NT2/D1 (cell line): ENCODE results near the gene HSPA1A.
A peak's percentile ranks its signal among the peaks of the same experiment; 100 is the strongest.

Source experiments
- DNase-seq: peaks from one replicate; pipeline ENCODE4 v3.0.0-alpha.2; 2011; ENCODE audit warnings: low read depth, low spot score
- H3K27me3 ChIP-seq: 2 replicates; pipeline ENCODE4 v1.6.0; 2011; ENCODE audit warnings: mild to moderate bottlenecking; ENCODE audit not compliant: insufficient read length, insufficient read depth
- H3K36me3 ChIP-seq: 2 replicates; pipeline ENCODE4 v1.6.1; 2011; ENCODE audit warnings: mild to moderate bottlenecking, low read length, mixed read lengths; ENCODE audit not compliant: insufficient read depth, insufficient read length
- H3K4me1 ChIP-seq: 2 replicates; pipeline ENCODE4 v1.5.1; 2011; ENCODE audit not compliant: insufficient read depth, insufficient read length
- H3K4me3 ChIP-seq: 2 replicates; pipeline ENCODE4 v1.5.1; 2011; ENCODE audit warnings: low read depth; ENCODE audit not compliant: insufficient read length
- H3K9ac ChIP-seq: 2 replicates; pipeline ENCODE4 v1.6.0; 2011; ENCODE audit warnings: low read depth; ENCODE audit not compliant: insufficient read length
- H3K9me3 ChIP-seq: 2 replicates; pipeline ENCODE4 v1.5.1; 2011; ENCODE audit warnings: mild to moderate bottlenecking, low read length; ENCODE audit not compliant: insufficient read depth
- SUZ12 ChIP-seq: IDR thresholded peaks from 2 replicates; pipeline ENCODE4 v1.6.1; 2011; ENCODE audit not compliant: insufficient read length, insufficient read depth; ENCODE audit errors: extremely low read depth
- YY1 ChIP-seq: IDR thresholded peaks from 2 replicates; pipeline ENCODE4 v1.6.1; 2011; ENCODE audit not compliant: insufficient read length, insufficient read depth
- ZNF274 ChIP-seq: IDR thresholded peaks from 2 replicates; pipeline ENCODE4 v1.6.1; 2011; ENCODE audit warnings: mild to moderate bottlenecking, low read depth, low read length

HSPA1A gene

DNA sequence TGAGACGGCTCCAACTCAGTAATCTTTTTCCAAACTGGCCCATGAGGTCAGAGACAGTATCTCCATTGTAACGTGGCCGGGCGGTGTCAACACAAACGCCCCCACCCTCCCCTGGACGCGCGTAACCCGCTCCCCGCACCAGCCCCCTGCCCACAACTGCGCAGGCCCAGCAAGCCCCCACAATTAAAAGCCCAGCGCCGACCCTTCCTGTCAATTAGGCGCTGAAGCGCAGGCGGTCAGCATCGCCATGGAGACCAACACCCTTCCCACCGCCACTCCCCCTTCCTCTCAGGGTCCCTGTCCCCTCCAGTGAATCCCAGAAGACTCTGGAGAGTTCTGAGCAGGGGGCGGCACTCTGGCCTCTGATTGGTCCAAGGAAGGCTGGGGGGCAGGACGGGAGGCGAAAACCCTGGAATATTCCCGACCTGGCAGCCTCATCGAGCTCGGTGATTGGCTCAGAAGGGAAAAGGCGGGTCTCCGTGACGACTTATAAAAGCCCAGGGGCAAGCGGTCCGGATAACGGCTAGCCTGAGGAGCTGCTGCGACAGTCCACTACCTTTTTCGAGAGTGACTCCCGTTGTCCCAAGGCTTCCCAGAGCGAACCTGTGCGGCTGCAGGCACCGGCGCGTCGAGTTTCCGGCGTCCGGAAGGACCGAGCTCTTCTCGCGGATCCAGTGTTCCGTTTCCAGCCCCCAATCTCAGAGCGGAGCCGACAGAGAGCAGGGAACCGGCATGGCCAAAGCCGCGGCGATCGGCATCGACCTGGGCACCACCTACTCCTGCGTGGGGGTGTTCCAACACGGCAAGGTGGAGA is at the start of gene HSPA1A, which contains the start of gene HSPA1L:
HSPA1A (plus strand) TSS at position 519 of the 814 bp plus-strand sequence; CDS start at position 733, 214 bp downstream.
HSPA1L (minus strand) TSS at position 259 of the 814 bp plus-strand sequence. CDS start 3,311 bp downstream, outside the sequence.
- peak; percentile 85 for DNase-seq
- H3K4me3 ChIP-seq = peak within 1 kb of the TSS; percentile 60

DNA sequence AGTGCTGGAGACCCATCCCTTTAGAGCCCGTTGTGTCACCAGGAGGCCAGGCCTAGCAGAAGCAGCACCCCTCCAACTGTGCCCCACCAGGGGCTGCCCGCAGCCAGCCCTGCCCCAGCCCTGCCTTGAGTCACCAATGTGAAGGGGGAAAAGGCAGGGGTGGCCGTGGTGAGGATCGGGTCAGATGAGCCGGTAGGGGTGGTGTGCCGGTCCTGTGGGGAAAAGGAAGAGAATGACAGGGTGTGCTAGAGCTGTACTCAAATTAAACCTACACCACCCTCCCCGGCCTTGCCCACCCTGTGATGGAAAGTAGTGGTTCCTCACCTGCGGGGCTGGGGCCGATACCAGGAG is 49.8 kb upstream of the HSPA1A start:
- Histone ChIP-seq H3K27me3 (no peaks in the 10 kb centered on the region), H3K4me3 (no peak overlapping the region), H3K9me3 (no peaks in the 10 kb centered on the region), H3K9ac (no peak overlapping the region), H3K4me1 (peaks cover 6% of the 10 kb centered on the region), H3K36me3 (peaks cover 34% of the 10 kb centered on the region)
- TF ChIP-seq SUZ12 = no peak
- TF ChIP-seq YY1 = no peak
- TF ChIP-seq ZNF274 = no peak
- no peak for DNase-seq

More for the DNA sequence above, at the start of gene HSPA1A, which contains the start of gene HSPA1L:
- H3K9ac ChIP-seq = peak within 1 kb of the TSS; percentile 82
- no peaks in the 10 kb centered on the region for H3K4me1 ChIP-seq
- TF ChIP-seq ZNF274 (no peak), YY1 (no peak), SUZ12 (no peak)
- H3K27me3 ChIP-seq = no peaks in the 10 kb centered on the region
- no peaks in the 10 kb centered on the region; the same call in 1 of the 2 replicates for H3K9me3 ChIP-seq
- peaks cover 10% of the 10 kb centered on the region for H3K36me3 ChIP-seq

DNA sequence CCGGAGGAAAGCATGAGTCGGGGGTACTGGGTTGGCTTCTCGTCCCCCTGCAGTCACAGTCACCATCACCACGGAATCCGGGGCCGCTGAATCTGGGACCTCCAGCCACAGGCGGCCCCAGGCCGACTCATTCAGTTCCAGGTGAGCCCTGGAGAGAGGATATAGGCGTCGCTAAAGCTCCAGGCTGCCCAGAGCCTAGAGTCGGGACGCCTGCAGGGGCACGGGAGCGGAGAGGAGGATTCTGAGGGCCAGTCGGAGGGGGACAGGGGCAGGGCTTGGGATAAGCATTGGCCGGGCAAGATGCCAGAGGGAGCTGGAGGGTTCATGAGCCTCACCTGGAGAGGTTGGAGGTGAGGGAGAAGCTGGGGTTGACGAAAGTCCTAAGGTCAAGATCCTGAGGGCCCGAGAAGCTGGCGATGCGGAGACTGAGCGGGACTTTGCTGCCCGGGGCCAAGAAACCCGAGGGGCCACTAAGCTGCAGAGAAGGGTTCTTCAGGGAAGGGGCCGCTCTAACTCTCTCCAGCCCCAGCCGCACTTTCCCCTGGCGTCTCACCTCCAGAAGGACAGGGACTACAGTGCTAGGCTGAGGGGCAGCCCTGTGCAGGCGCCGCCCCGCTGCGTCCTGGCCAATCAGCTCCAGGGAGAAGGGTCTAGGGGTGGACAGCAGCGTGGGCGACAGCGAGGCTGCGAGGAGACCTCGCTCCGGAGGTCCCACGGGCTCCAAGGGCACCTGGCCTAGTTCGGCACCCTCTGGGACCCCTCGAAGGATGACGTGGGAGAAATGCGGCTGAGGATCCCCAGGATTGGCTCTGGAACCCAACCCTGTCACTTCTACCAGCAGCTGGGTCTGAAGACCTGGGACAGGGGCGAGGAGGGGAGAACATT is 49.2 kb upstream of the HSPA1A start:
- peaks cover 28% of the 10 kb centered on the region for H3K36me3 ChIP-seq
- no peaks in the 10 kb centered on the region for H3K9me3 ChIP-seq
- TF ChIP-seq SUZ12 (no peak), ZNF274 (no peak), YY1 (no peak)
- H3K27me3 ChIP-seq = no peaks in the 10 kb centered on the region
- no peak overlapping the region for H3K9ac ChIP-seq
- DNase-seq = no peak
- peaks cover 6% of the 10 kb centered on the region for H3K4me1 ChIP-seq
- H3K4me3 ChIP-seq = no peak overlapping the region

DNA sequence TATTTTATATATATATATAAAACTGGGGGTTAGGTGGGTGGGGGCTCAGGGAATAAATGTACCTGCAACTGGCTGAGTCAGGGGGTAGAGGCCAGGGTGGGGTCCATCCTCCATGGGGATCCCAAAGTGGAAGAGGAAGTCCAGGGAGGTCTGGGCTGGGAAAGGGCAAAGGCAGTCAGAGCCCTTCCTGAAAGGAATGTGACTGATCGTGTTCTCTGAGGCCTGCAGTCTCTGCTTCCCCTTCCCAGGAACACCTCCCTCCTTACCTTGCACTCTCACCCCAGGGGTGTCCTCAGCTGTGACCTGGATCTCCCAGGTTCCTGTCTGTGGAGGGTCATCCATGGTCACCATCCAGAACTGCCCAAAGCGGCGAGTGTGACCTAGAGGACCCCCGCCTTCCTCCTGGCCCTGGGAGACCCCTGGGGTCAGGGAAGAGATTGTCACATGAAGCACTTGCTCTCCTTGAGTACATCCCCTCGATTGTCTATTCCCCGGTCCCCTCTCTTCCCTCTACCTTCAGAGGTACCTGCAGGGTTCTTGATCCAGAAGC is 48.2 kb upstream of the HSPA1A start:
- no peak for DNase-seq
- Histone ChIP-seq H3K27me3 (no peaks in the 10 kb centered on the region), H3K36me3 (peaks cover 18% of the 10 kb centered on the region), H3K4me3 (no peak overlapping the region), H3K9ac (no peak overlapping the region), H3K4me1 (peaks cover 6% of the 10 kb centered on the region), H3K9me3 (no peaks in the 10 kb centered on the region)
- TF ChIP-seq SUZ12 (no peak), YY1 (no peak), ZNF274 (no peak)

DNA sequence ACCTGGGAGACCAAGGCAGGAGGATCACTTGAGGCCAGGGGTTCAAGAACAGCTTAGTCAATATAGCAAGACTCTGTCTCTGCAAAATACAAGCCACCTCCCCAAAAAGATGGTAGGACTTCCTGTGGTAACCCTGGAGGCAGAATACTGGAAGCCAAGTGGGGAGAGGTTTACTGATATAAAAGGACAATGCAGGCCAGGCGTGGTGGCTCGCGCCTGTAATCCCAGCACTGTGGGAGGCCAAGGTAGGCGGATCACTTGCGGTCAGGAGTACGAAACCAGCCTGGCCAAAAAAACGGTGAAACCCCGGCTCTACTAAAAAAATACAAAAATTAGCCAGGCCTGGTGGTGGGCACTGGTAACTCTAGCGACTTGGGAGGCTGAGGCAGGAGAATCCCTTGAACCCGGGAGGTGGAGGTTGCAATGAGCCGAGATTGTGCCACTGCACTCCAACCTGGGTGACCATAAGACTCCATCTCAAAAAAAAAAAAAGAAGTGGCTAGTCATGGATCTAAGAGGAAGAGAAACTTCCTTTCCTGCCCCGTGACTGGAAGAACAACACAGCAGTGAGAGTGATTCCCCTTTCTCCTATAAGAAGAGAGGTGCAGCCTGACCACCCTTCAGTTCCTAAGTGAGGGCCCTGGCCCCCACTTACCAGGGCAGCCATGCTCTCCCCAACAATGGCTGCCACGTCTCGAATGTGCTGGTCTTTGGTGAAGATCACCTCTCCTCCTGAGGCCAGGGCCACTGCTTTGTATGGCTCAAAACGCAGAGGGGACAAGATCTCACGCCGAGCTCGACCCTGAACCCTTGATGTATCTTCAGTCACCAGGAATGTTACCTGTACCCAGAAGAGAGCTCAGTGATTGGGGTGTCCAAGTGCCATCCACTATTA is 46.7 kb upstream of the HSPA1A start:
- no peaks in the 10 kb centered on the region for H3K4me1 ChIP-seq
- no peak overlapping the region for H3K4me3 ChIP-seq
- DNase-seq = no peak
- no peak for TF ChIP-seq YY1
- no peak for TF ChIP-seq SUZ12
- no peak for TF ChIP-seq ZNF274
- no peaks in the 10 kb centered on the region for H3K9me3 ChIP-seq
- peaks cover 16% of the 10 kb centered on the region for H3K36me3 ChIP-seq
- H3K27me3 ChIP-seq = no peaks in the 10 kb centered on the region
- H3K9ac ChIP-seq = no peak overlapping the region

DNA sequence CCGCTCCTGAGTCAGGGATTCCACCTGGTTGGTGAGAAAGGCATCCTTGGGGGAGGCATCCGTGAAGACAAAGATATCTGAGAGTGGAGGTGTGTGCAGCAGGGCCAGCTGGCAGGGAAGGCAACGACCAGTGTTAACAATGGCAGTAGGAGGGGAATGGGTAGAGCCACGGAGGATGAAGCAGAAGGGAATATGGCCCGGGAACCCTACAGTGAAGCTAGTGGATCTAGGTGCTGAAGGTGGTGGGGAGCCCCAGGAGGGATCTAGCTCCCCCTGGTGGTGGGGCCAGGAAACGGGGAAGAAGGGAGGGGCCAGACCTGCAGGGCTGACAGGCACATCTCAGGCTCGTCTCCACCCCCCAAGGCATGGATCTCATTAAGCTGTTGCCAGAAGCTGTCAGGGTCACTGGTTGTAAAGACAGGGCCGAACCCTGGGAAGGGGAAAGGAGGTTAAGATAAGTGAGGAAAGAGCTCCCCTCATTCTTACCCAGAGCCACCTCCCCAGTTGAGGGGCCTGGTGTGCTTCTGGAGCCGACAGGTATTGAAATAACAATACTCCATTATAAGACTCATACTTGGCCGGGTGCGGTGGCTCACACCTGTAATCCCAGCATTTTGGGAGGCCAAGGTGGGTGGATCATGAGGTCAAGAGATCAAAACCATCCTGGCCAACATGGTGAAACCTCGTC is 45.5 kb upstream of the HSPA1A start:
- Histone ChIP-seq H3K9ac (no peak overlapping the region), H3K4me3 (no peak overlapping the region), H3K36me3 (peaks cover 7% of the 10 kb centered on the region), H3K27me3 (no peaks in the 10 kb centered on the region), H3K4me1 (no peaks in the 10 kb centered on the region), H3K9me3 (no peaks in the 10 kb centered on the region)
- TF ChIP-seq ZNF274 (no peak), YY1 (no peak), SUZ12 (no peak)
- DNase-seq = peak; percentile 32
